K562 (cell line): ENCODE results near the gene UBR1. TPM values are rescaled to one million over a fixed set of nuclear protein-coding genes. Genes with fewer than 3 reads are reported as not detected.

ENCODE experiments used
- ARID1B ChIP-seq: fragments of 450-650 bp; IDR thresholded peaks from 2 replicates; pipeline ENCODE4 v1.6.1; 2016; ENCODE audit warnings: antibody characterized with exemption, mild to moderate bottlenecking, inconsistent platforms
- CBFA2T2 ChIP-seq: fragments of 450-650 bp; conservative IDR thresholded peaks from 2 replicates; pipeline ENCODE4 v1.6.1; 2017; ENCODE audit warnings: mild to moderate bottlenecking
- FIP1L1 ChIP-seq: fragments of 200-400 bp; formaldehyde crosslinking; IDR thresholded peaks from 2 replicates; pipeline ENCODE4 v1.6.1; 2018; ENCODE audit warnings: mild to moderate bottlenecking, low read depth, low read length; ENCODE audit not compliant: poor library complexity, severe bottlenecking
- FOXJ2 ChIP-seq: fragments of 200-800 bp; sonication (Bioruptor generic); IDR thresholded peaks from 2 replicates; pipeline ENCODE4 v1.6.1; 2016; ENCODE audit warnings: missing genetic modification characterization, missing compliant biosample characterization
- HLTF ChIP-seq: fragments of 450-650 bp; IDR thresholded peaks from 2 replicates; pipeline ENCODE4 v1.6.1; 2016
- IFI16 ChIP-seq: fragments of 250-450 bp; sonication (Bioruptor Pico); IDR thresholded peaks from 2 replicates; pipeline ENCODE4 v2.1.2; 2022; ENCODE audit warnings: mild to moderate bottlenecking, inconsistent platforms
- JUNB ChIP-seq: fragments of 450-650 bp; formaldehyde crosslinking; conservative IDR thresholded peaks from 2 replicates; pipeline ENCODE4 v1.4.0; 2020; ENCODE audit warnings: mild to moderate bottlenecking
- KLF6 ChIP-seq: fragments of 250-450 bp; sonication (Bioruptor Pico); IDR thresholded peaks from 2 replicates; pipeline ENCODE4 v1.4.0; 2020; ENCODE audit warnings: mild to moderate bottlenecking, moderate library complexity, borderline replicate concordance
- MAFK ChIP-seq: IDR thresholded peaks from 2 replicates; pipeline ENCODE4 v1.6.1; 2011; ENCODE audit warnings: low read length, improper control_type of control experiment
- MXI1 ChIP-seq: IDR thresholded peaks from 2 replicates; pipeline ENCODE4 v1.6.1; 2011; ENCODE audit warnings: low read depth, mild to moderate bottlenecking, improper control_type of control experiment, low read length
- PCBP2 ChIP-seq: fragments of 200-400 bp; formaldehyde crosslinking; IDR thresholded peaks from 2 replicates; pipeline ENCODE4 v1.6.1; 2018; ENCODE audit warnings: low read length, low read depth, mild to moderate bottlenecking, moderate library complexity; ENCODE audit not compliant: poor library complexity, severe bottlenecking
- PHB ChIP-seq: fragments of 250-450 bp; sonication (Bioruptor Pico); IDR thresholded peaks from 2 replicates; pipeline ENCODE4 v1.5.0; 2021
- PHB2 ChIP-seq: fragments of 450-650 bp; IDR thresholded peaks from 2 replicates; pipeline ENCODE4 v1.6.1; 2017; ENCODE audit warnings: low read depth
- RBBP5 ChIP-seq: fragments of 200-600 bp; sonication (generic); IDR thresholded peaks from 2 replicates; pipeline ENCODE4 v1.6.1; 2012; ENCODE audit warnings: borderline replicate concordance, mild to moderate bottlenecking, low read length, control low read depth, inconsistent platforms; ENCODE audit not compliant: insufficient read depth, poor library complexity, severe bottlenecking
- TARDBP ChIP-seq: fragments of 450-650 bp; IDR thresholded peaks from 2 replicates; pipeline ENCODE4 v1.6.1; 2016
- ZFX ChIP-seq: sonication (generic); formaldehyde crosslinking; IDR thresholded peaks from 2 replicates; pipeline ENCODE4 v1.8.0; 2022; ENCODE audit warnings: mild to moderate bottlenecking, missing genetic modification reagents, moderate library complexity
- ZNF133 ChIP-seq: fragments of 250-450 bp; sonication (Bioruptor Pico); IDR thresholded peaks from 2 replicates; pipeline ENCODE4 v1.4.0; 2020; ENCODE audit warnings: mild to moderate bottlenecking
- ZNF146 ChIP-seq: IDR thresholded peaks from one replicate; pipeline ENCODE4 v1.6.1; 2018; ENCODE audit warnings: missing compliant biosample characterization; ENCODE audit not compliant: unreplicated experiment
- ZNF311 ChIP-seq: fragments of 250-450 bp; sonication (Bioruptor Pico); IDR thresholded peaks from 2 replicates; pipeline ENCODE4 v1.4.0; 2020; ENCODE audit warnings: mild to moderate bottlenecking, moderate library complexity
- polyA plus RNA-seq, 8 experiments: library from polyadenylated mRNA; depleted of rRNA in 4 of 8; stranded (reverse) in 5 of 8; unstranded in 3 of 8; fragments of >200 nt; fragmentation: Nextera tagmentation in 2 of 8; fragmentation: Illumina TruSeq in 1 of 8; extraction: Ambion mirVana in 2 of 8; extraction: Trizol in 1 of 8; gene quantifications; 2 replicates each; pipeline versions ENCODE4 v1.2.1 to v1.2.3, GENCODE V29; 2011 to 2014; ENCODE audit warnings: inconsistent platforms in 1 of 8, missing spikeins in 1 of 8
- total RNA-seq, 7 experiments: library from RNA; depleted of rRNA in 6 of 7; stranded (reverse); fragments of >200 nt in 6 of 7; fragmentation: Illumina TruSeq in 2 of 7; extraction: Trizol in 2 of 7; gene quantifications; 2 replicates each; pipeline versions ENCODE4 v1.2.1 to v1.2.3, GENCODE V29; 2011 to 2021; ENCODE audit warnings: low replicate concordance in 1 of 7
- TF ChIP-seq, protein P1 (sequence below): IDR thresholded peaks from 3 replicates; pipeline ENCODE4 v1.6.1; 2011; ENCODE audit warnings: borderline replicate concordance, mild to moderate bottlenecking, moderate library complexity; ENCODE audit not compliant: insufficient read length; ENCODE audit errors: extremely low read depth
- TF ChIP-seq, protein P2 (sequence below): sonication (generic); formaldehyde crosslinking; IDR thresholded peaks from 2 replicates; pipeline ENCODE4 v1.8.0; 2022; ENCODE audit warnings: mild to moderate bottlenecking, missing genetic modification reagents
- TF ChIP-seq, protein P3 (sequence below), 2 experiments: fragments of 450-650 bp in 1 of 2; sonication (generic) in 1 of 2; formaldehyde crosslinking in 1 of 2; IDR thresholded peaks in 1 of 2; conservative IDR thresholded peaks in 1 of 2; 2 replicates each; pipeline versions ENCODE4 v1.6.1 to v1.8.1; 2016 to 2023; ENCODE audit warnings: mild to moderate bottlenecking in 2 of 2, moderate library complexity in 2 of 2, inconsistent platforms in 1 of 2, missing genetic modification reagents in 1 of 2
- TF ChIP-seq, protein P4 (sequence below): fragments of 250-450 bp; sonication (Bioruptor Pico); IDR thresholded peaks from 2 replicates; pipeline ENCODE4 v1.5.0; 2020; ENCODE audit warnings: mild to moderate bottlenecking

The UBR1 gene
- total and polyA plus RNA-seq, 9 of the 15 experiments (the other 6 are each of a cell fraction or from before 2014, with no cell fraction given) = 5.8 to 30.7 (median 15.3) TPM

DNA sequence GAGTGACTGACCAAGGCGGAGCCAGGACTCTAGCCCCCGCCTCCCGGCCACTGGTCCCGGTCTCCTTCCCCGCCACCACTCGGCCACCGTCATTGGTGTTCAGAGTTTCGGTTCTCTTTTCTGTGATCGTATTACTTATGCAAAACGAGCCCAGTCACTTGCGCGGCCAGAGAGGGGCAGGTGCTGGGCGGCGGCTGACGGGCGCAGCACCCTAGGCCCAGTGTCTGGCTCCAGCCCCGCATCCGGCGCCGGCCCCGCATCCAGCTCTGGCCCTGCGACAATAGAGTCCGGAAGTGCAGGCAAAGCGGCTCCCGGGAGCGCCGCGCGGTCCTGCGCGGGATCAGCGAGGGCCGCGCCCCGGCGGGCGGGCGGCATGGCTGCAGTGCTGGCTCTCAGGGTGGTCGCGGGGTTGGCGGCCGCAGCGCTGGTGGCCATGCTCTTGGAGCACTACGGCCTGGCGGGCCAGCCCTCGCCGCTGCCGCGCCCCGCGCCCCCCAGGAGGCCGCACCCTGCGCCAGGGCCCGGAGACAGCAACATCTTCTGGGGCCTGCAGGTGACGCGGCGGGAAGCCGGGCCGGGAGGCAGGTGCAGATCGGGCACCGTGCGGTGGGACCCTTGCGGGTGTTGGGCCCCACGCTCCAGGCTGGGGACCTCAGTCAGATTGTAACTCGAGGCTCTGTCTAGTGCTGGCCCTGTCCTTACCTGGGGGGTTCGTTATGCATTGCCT, 27.8 kb upstream of the UBR1 start, which contains the start of gene TMEM62 (continued):
- TF ChIP-seq, protein P1, sequence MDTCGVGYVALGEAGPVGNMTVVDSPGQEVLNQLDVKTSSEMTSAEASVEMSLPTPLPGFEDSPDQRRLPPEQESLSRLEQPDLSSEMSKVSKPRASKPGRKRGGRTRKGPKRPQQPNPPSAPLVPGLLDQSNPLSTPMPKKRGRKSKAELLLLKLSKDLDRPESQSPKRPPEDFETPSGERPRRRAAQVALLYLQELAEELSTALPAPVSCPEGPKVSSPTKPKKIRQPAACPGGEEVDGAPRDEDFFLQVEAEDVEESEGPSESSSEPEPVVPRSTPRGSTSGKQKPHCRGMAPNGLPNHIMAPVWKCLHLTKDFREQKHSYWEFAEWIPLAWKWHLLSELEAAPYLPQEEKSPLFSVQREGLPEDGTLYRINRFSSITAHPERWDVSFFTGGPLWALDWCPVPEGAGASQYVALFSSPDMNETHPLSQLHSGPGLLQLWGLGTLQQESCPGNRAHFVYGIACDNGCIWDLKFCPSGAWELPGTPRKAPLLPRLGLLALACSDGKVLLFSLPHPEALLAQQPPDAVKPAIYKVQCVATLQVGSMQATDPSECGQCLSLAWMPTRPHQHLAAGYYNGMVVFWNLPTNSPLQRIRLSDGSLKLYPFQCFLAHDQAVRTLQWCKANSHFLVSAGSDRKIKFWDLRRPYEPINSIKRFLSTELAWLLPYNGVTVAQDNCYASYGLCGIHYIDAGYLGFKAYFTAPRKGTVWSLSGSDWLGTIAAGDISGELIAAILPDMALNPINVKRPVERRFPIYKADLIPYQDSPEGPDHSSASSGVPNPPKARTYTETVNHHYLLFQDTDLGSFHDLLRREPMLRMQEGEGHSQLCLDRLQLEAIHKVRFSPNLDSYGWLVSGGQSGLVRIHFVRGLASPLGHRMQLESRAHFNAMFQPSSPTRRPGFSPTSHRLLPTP = no peak
- peak; percentile 98 for TF ChIP-seq ZFX (CRISPR knock-in tag)
- no peak for TF ChIP-seq ZNF146 (CRISPR knock-in tag)
- TF ChIP-seq, protein P2, sequence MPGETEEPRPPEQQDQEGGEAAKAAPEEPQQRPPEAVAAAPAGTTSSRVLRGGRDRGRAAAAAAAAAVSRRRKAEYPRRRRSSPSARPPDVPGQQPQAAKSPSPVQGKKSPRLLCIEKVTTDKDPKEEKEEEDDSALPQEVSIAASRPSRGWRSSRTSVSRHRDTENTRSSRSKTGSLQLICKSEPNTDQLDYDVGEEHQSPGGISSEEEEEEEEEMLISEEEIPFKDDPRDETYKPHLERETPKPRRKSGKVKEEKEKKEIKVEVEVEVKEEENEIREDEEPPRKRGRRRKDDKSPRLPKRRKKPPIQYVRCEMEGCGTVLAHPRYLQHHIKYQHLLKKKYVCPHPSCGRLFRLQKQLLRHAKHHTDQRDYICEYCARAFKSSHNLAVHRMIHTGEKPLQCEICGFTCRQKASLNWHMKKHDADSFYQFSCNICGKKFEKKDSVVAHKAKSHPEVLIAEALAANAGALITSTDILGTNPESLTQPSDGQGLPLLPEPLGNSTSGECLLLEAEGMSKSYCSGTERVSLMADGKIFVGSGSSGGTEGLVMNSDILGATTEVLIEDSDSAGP (CRISPR knock-in tag) = no peak
- TF ChIP-seq CBFA2T2 = no peak
- TF ChIP-seq, protein P3, sequence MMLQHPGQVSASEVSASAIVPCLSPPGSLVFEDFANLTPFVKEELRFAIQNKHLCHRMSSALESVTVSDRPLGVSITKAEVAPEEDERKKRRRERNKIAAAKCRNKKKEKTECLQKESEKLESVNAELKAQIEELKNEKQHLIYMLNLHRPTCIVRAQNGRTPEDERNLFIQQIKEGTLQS (IDR thresholded peaks at IDR 0.05) = no peak
- TF ChIP-seq, protein P3 (CRISPR knock-in tag; conservative IDR thresholded peaks at IDR 0.05) = no peak
- TF ChIP-seq MXI1 = no peak
- TF ChIP-seq ARID1B = no peak
- TF ChIP-seq PCBP2 = no peak
- TF ChIP-seq ZNF311 = no peak
- TF ChIP-seq PHB2 = no peak
- no peak for TF ChIP-seq ZNF133
- TF ChIP-seq PHB (CRISPR knock-in tag) = no peak
- no peak for TF ChIP-seq HLTF
- TF ChIP-seq JUNB (CRISPR knock-in tag) = no peak
- no peak for TF ChIP-seq TARDBP
- no peak for TF ChIP-seq IFI16
- TF ChIP-seq RBBP5 = peak; percentile 97
- no peak for TF ChIP-seq FOXJ2 (tag)
- no peak for TF ChIP-seq MAFK
- no peak for TF ChIP-seq FIP1L1
- TF ChIP-seq KLF6 (CRISPR knock-in tag) = no peak
- TF ChIP-seq, protein P4, sequence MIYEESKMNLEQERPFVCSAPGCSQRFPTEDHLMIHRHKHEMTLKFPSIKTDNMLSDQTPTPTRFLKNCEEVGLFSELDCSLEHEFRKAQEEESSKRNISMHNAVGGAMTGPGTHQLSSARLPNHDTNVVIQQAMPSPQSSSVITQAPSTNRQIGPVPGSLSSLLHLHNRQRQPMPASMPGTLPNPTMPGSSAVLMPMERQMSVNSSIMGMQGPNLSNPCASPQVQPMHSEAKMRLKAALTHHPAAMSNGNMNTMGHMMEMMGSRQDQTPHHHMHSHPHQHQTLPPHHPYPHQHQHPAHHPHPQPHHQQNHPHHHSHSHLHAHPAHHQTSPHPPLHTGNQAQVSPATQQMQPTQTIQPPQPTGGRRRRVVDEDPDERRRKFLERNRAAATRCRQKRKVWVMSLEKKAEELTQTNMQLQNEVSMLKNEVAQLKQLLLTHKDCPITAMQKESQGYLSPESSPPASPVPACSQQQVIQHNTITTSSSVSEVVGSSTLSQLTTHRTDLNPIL (CRISPR knock-in tag) = no peak
